CD1c-positive myeloid dendritic cell (primary cell): ENCODE data around the gene COX19.
A peak's percentile ranks its signal among the peaks of the same experiment; 100 is the strongest.

Experiments
- DNase-seq: peaks from one replicate; pipeline ENCODE4 v3.0.0-alpha.2; 2016; ENCODE audit errors: extremely low spot score

COX19 gene, protein sequence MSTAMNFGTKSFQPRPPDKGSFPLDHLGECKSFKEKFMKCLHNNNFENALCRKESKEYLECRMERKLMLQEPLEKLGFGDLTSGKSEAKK

DNA sequence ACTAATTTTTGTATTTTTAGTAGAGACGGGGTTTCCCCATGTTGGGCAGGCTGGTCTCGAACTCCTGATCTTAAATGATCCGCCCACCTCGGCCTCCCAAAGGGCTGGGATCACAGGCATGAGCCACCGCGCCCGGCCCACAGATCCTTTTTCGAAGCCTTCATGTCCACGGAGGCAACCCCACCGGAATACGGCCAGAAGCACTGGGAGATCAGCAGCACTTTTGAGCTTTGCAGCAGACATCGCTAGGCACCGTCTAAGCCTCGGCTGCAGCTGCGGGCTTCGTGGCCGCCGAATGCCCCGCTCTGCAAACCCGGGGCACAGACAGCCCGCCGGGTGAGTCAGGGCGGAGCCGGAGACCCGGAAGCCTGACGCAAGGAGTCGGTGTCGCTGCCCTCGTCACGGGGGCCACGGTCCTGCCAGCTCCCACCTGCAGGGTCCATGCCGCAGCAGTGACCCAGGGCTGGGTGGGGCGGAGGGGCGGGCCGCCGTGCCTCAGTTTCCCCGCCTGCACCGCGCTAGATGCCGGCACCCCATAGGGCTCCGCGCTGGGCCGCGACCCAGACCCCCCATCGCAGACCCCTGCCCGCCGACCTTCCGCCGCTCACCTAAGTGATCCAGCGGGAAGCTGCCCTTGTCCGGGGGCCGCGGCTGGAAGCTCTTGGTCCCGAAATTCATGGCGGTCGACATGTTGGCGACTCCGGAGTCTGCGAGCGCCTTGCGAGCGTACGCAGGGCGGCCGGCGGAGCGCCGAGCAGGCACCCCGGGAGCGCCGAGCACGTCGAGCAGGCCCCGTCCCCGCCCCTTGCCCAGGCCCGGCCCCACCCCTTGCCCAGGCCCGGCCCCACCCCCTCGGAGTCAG lies at the start of gene COX19:
Gene COX19, minus strand, starts transcription at position 730 of the 862 bp plus-strand sequence. Its CDS starts 40 bp downstream, at position 690.
- peak; percentile 91 for DNase-seq

DNA sequence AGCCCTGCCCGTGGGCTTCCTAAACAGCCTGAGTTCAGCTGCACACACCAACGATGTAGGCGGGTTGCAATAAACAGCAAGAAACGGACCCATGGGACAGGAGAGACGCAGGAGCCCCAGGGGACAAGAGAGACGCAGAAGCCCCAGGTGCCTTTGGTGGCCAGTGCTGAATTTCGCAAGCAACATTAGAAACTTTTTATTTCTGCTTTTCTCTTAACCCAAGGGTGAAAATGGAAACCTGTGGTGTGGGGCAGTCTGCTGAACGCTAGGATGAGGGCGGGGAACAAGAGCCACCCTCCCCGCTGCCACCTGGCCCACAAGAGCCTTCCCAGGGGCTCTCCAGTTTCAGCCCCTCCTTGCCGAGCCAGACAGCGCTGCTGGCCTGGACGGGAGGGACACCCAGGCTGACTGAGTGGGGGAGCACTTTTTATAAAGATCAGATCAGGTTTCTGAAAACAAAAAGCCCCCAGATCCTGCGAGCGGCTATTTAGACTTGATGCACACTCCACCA lies 49.0 kb upstream of the COX19 start:
- peak; percentile 24 for DNase-seq

DNA sequence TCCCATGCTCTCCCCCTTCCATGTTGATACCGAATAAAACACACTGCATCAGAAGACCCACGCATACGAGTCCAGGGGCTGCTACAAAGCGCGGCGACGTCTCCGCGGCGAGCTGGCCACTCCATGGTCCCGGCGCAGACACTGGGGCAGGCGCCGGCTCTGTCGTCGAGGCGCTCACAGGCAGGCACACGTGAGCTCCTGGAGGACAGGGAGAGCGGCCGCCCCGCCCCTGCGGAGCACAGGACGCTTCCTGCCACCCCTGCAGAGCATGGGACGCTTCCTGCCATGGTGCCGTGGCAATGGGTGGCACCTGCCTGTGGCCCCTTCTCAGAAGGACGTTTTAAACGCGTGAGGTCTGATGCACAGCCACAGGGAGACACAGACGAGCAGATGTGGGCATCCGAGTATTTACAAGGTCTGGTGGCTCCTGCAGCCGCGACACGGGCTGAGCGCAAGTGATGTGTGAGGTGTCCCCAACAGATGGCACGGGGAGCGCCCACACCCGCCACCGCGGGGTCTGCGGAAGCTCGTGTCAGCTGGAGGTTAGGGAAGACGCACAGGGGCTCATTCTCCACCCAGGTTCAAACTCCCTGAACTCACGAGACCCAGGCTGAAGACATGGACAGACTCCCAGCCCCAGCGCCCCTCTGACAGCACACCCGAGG lies 47.6 kb upstream of the COX19 start:
- DNase-seq = no peak

DNA sequence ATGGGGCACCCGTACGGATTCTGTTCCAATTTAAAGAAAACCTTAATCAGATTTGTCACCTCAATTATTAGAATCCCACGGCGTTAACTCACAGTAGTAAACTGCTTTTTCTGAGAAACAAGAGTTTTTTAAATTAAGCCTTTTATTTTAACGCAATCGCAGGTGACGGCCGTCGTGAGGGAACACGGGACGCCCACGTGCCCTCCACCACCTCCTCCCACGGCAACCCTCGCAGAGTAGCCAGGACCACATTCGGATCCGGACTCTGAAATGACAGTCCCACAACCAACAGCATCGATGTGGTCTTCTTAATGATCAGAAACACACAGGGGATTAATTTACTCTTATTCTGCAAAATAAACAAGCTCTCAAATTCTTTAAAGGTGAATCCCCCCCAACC lies 47.0 kb upstream of the COX19 start:
- no peak for DNase-seq

DNA sequence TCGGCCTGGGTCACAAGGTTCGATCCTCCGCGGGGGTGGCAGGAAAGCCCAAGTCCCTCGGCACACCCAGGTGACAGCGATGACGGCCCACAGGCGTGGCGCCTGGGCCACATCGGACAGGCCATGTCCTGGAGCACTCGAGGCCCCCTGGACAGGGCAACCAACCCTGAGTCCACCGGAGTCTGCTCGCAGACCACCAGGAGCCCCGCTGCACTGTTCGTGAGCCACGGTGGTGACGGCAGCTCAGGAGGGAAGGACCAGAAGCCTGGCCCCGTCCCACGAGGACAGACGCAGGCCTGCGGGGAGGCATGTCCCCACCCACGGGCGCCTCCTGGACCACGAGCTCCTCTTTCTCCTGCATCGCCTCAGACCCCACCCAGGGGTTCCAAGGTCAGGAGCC lies 46.6 kb upstream of the COX19 start:
- DNase-seq = no peak

DNA sequence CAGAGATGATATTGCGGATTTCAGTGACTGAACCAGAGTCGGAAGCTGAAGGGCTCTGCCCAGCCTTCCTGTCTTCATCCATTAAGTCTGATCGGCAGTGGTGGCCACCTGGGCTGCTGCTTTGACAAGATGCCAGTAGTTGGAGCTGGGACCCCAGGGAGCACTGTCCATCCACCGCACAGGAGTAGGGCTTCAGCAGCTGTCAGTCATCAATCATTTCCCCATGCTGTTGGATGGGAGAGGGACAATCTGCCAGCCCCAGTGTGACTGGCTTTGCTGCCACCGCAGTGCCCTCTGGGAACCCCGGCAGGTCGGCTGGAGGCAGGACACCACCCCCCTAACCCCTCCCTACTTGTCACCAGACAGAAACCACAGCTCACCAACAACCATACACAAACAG lies 46.0 kb upstream of the COX19 start:
- no peak for DNase-seq

DNA sequence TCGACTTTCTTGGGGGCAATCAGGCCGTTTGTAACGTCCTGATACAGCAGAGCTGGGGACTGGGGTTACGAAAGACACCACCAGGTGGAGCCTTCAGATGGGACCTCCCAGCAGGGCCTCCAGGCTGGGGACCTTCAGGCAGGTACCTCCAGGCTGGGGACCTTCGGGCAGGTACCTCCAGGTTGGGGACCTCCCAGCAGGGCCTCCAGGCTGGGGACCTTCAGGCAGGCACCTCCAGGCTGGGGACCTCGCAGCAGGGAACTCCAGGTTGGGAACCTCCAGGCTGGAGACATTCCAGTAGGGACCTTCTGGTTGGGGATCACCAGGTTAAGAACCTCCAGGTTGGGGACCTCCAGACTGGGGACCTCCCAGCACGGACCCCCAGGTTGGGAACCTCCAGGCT lies 45.5 kb upstream of the COX19 start:
- DNase-seq = no peak

DNA sequence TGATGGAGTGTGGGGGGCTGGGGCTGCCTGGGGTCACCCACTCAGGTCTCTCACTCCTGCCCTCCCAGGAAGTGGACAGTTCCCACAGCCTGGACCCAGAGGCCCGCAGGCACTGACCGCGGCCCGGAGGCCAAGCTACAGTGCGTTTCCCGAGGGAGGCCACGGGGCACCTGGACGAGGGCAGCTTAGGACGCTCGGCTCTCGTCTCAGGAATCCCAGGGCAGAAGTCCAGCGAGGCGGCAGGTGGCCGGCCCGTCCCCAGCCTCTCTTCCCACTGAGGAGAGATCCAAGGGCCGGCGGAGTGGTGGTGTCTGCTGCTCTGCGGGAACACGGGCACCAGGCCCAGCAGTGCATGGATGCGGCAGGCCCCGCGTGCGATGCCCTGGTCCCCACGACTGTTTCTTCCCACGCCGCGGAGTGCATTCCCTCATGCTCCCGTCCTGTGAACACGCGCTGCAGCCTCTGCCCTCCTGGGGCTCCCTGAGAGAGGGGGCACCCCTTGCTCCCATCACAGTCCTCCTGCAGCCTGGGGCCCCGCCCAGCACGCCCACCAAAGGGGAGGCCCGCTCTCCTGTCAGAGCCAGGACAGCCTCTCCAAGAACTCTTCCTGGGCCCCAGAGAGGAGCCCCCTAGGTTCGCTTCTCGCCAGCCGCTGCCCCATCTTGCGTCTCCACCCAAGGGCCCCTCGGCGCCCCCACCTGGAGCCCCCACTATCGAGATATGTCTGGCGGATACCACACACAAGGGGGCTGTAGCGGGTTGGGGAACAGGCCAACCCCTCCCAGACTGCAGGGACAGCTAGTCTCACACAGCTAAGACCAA lies 44.7 kb upstream of the COX19 start:
- no peak for DNase-seq

DNA sequence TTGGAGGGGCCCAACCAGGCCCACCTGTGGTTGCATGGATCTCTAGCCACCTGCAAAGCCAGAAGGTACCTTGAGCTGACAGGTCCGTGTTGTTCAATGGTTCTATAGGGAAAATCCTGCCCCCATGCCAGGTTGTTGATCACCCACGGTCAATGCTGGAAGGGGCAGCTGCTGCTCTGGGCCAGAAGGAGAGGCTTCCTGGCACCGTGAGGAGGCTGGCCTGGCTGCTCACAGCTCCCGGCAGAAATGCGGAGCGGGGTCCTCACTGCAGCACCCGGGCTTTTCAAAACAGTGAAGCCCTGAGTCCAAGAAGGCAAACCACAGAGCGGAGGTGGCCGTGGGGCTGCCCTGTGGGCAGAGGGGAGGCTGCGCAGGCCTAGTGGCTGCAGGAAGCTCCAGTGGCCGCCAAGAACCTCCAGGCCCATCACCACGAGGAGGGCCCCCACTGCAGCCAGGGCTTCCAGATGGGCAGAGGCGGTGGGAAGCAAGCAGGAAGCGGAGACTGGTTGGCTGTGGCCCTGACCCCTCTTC lies 44.0 kb upstream of the COX19 start:
- no peak for DNase-seq

DNA sequence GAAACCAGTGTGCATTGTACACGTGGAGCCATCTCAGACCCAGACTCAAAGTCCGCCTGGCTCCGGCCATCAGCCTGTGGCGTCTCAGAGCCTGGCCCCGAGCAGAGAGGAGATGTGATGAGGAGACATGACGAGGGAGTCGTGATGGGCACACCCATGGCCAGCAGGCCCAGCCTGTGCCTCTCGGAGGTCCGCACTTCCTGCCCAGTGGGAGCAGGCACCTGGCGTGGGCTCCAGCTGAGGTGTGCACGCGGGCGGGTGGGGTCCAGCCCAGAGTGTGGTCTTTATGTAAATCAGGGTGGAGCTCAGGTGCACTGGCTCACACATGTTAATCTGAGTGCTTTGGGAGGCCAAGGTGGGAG lies 43.0 kb upstream of the COX19 start:
- no peak for DNase-seq

DNA sequence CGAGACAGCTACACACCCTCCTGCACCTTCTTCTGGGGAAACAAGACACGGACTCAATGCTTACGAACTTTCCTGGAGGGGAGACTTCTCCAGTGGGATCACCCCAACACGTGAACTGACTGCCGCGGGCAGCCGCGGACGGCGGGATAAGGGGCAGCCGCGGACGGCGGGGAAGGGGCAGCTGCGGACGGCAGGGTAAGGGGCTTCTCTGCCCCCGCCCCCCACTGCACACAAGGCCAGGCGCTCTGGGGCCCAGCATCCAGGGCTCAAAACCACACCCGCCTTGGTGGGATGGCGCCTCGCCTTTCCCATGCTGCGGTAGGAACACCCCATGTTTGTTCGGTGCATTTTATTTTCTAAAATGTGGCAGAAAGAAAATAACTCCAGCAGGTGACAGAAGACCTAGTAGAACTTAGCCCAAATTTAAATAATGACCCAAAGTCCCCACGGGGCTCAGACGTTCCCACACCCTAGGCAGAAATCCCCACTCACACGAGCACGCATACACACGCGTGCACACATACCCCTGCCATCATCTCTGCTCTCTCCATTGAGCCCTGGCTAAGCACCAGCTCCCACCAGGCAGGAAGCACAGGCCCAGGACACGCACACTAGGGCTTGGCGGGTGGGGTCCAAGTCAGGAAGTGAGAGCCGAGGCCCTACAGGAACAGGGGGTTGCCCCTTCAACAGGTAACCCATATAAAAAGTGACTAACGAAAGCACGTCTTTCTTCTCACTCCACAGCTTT lies 42.4 kb upstream of the COX19 start:
- no peak for DNase-seq

DNA sequence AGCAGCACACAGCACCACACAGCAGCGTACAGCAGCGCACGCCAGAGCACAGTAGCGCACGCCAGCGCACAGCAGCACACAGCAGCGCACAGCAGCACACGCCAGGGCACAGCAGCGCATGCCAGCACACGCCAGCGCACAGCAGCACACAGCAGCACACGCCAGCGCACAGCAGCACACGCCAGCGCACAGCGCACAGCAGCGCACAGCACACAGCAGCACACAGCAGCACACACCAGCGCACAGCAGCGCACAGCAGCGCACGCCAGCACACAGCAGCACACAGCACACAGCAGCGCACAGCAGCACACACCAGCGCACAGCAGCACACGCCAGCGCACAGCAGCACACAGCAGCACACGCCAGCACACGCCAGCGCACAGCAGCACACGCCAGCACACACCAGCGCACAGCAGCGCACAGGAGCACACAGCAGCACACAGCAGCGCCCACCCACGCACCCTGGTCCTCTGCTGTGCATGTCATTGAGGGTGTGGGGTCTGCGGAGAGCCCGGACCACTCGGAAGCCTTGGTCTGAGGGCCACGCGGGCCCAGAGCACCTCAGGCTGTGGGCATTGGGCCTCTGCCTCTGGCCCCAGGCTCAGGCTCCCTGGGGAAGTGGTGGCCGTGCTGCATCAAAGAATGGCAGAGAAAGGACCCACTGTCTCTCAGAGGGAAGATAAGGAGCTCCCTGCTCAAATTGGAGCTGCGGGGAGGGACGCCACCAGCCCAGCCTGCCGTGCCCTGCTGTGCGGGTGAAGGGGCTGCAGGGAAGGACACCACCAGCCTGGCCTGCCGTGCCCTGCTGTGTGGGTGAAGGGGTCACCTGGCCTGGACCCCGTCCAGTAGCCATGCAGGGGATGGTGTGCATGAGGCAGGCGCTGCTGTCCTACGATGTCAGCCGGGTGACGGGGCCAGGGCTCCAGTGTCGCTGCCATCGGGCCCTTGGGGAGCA lies 41.5 kb upstream of the COX19 start:
- DNase-seq = no peak

DNA sequence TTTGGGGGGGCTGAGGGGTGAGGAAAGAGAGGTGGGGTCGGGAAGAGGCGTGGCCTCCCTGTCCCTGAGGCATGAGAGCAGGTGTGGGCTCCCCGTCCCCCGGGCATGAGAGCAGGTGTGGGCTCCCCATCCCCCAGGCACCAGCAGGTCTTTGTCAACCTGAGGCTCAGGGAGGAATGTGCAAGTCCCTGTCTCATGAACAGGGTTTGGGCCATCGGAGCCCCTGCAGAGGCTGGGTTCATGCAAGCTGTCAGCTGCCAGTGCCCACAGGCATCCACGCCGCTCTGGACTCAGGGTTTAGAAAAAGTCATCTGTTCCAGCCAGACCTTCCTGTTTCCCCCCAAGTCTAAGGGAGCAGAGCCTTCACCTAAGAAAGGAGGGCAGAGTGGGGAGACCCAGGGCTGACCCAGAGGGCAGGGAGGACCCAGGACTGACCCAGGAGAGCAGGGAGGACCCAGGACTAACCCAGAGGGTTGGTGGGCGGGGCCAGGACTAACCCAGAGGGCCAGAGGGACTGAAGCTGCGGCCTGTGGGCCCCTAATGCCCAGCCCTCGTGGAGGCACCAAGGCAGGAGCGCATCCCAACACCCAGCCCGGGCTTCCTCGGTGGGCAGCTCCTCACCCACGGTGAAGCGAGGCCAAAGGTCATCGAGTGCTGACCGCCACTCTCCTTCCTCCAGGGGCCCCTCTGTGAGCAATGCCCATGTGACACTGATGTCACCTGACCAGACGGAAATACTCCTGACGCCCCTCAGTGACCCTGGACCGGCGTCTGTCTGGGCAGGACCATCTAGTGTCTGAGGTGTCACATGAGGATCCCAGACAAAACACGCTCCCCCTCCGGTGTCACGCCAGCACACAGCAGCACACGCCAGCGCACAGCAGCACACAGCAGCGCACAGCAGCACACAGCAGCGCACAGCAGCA lies 40.1 kb upstream of the COX19 start:
- peak; percentile 11 for DNase-seq

DNA sequence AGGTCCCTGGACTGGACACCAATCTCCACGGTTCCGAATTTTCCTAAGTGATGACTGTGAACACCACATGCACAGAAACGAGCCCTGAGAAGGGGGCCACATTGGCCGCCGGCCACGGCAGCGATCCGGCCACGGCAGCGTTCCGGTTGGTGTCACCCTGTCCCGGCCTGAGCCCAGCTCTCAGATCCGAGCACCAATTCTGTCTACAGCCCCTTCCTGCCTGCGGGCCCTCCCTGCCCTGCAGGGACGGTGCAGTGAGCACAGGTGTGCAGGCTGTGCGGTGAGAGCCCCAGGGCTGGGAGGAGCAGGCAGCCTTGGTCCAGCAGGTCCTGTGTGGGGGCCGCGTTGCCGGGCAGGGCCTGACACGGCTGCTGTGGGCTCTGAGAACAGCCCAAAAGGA lies 39.3 kb upstream of the COX19 start:
- no peak for DNase-seq

DNA sequence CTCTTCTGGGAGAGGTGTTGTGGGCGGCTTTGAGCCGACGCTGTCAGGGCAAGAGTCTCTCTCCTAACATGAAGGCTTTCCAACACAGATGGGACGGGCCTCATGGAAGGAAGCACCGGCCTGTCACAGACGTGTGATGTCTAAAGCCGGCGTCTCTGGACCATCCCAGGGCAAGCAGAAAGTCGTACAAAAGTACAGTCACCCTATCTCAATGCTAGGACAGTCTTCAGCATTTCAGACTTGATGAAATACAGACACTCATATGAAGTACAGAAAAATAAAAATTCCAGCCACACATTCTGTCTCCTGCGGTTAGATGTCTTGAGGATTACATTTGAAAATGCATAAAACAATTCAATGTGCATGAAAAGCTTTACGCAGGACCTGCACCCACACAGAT lies 38.2 kb upstream of the COX19 start:
- DNase-seq = no peak

DNA sequence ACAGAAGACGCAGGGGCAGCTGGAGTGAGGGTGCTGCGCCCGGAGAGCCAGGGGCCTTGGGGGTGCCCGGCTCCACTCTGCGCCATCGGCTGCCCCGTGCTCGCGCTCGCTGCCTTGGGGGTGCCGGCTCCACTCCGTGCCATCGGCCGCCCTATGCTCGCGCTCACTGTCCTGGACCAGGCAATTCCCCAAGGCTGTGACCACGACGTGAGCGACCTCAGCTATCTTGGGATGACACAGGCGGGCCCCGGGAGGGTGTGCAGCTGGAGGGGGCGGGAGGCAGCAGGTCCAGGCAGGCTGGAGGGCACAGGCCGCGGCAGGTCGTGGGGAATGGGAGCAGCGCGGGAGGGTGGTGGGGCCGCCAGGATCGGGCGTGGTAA lies 37.4 kb upstream of the COX19 start:
- DNase-seq = no peak

DNA sequence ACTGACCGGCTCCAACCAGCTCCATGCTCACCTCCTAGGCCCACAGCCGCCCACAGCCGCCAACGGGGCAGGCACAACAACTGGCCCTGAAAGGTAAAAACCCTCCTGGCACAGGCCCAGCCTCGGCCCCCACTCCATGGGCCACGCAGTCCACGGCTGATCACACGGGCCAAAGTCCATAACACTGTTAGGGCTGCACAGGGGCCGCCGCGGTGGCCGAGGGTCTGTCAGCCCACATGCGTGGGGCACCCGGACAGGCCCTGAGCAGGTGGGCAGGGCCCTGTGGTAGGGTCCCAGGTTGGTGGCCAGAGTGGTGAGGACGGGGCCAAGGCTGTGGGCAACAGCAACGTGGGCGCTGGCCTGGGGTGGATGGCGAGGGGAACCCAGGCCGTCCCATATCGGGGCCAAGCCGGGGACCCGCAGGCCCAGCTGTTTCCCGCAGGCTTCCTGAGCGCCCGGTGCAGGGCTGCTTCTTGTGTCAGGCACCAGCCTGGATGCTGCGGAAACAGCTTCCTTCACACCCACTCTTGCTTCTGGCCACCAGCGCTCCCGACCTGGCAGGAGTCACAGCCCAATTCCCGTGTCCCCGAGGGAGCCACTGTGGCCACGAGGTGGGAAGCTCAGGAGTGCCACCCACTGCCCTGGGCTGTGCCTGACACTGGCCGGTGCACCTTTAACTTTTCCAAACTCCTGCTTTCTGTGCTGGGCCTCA lies 36.8 kb upstream of the COX19 start:
- DNase-seq = peak; percentile 17

DNA sequence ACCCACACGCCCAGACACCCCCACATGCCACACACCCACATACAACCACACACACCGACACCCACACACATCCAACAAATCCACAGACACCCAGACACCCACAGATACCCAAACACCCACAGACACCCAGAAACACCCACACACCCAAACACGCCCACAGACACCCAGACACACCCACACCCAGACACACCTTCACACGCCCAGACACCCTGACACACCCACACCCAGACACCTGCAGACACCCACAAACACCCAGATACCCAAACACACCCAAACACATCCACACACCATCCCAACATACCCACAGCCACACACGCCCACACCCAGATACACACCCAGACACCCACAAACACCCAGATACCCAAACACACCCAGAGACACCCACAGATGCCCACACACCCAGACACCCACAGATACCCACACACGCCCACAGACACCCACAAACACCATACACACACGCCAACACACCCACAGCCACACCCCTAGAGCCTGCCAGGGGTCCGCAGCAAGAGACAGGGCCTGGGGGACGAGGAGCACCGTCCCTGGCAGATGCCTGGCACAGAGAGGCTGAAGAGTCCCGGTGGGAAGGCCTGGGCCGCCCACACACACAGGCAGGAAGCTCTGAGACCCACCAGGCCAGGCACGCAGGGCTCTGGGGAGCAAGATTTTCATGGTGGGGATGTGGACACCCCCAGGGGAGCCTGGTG lies 36.1 kb upstream of the COX19 start:
- DNase-seq = peak; percentile 10
